Psoas muscle (tissue), 8 donors: ENCODE results near the gene IKBKE. TPM values are rescaled to one million over a fixed set of nuclear protein-coding genes. Genes with fewer than 3 reads are reported as not detected.

Source experiments
- ATAC-seq, 4 donors: fragments of 200-7000 bp; cut with Tn5 transposase; one replicate each; pipeline ENCODE4 v1.9.1; 2020; ENCODE audit warnings: moderate library complexity in 3 of 4, mild to moderate bottlenecking in 2 of 4
- DNase-seq, 2 donors: peaks; one replicate each; pipeline ENCODE4 v3.0.0-alpha.2; 2020
- H3K27ac ChIP-seq: fragments of 200-600 bp; one replicate; pipeline ENCODE4 v1.8.0; 2022
- H3K27me3 ChIP-seq, 3 donors: fragments of 200-600 bp in 1 of 3; one replicate each; pipeline versions ENCODE4 v1.6.1 to v1.8.0; 2013 to 2022; ENCODE audit warnings: low read length in 2 of 3, mild to moderate bottlenecking in 2 of 3, moderate library complexity in 1 of 3; ENCODE audit not compliant: insufficient read depth in 3 of 3
- H3K36me3 ChIP-seq, 2 donors: fragments of 200-600 bp in 1 of 2; one replicate each; pipeline versions ENCODE4 v1.6.1 to v1.8.0; 2013 to 2022; ENCODE audit warnings: low read depth in 1 of 2, mild to moderate bottlenecking in 1 of 2, moderate library complexity in 1 of 2; ENCODE audit not compliant: insufficient read depth in 1 of 2
- H3K4me1 ChIP-seq: fragments of 200-600 bp; one replicate; pipeline ENCODE4 v1.8.0; 2022
- H3K4me3 ChIP-seq: fragments of 200-600 bp; one replicate; pipeline ENCODE4 v1.8.0; 2022; ENCODE audit warnings: mild to moderate bottlenecking
- H3K9me3 ChIP-seq: fragments of 200-600 bp; one replicate; pipeline ENCODE4 v1.8.0; 2022
- WGBS, 3 donors: extraction: QIAGEN DNeasy Blood & Tissue Kit; methylation state at CpG; one replicate each; pipeline versions ENCODE4 v1.1.6 to v1.1.7; 2013; 5-methylcytosine and 5-hydroxymethylcytosine counted together
- intact Hi-C, 2 donors: fragments of 100-400 bp; cut with DNase I; formaldehyde crosslinking; loops; one replicate each; pipeline versions ENCODE4 v1.11.0 to v1.14.2; 2022
- polyA plus RNA-seq, 3 donors: library from polyadenylated mRNA; stranded (reverse); fragments of 200-250 nt; gene quantifications; one replicate each; pipeline ENCODE4 v1.2.3, GENCODE V29; 2013
- total RNA-seq, 4 donors: library from RNA; stranded (reverse); fragmentation: NEBNext Ultra II Directional in 2 of 4; extraction: Animal tissue kit (Norgen Biotek cat#: 25700) in 2 of 4; gene quantifications; one replicate each; pipeline versions ENCODE4 v1.2.1 to v1.2.4, GENCODE V29; 2021 to 2023
- TF ChIP-seq, protein P1 (sequence below): fragments of 200-600 bp; IDR thresholded peaks from one replicate; pipeline ENCODE4 v1.8.0; 2022; ENCODE audit warnings: antibody characterized with exemption
- donor health status: healthy with polysubstance abuse.
- donor health status: DM: no; HTN: no; CAD: no; lungs with moderate emphysema.
- donor health status: Bipolar disorder and iron deficiency.
- donor health status: healthy.
- donor health status: DM: yes; HTN: yes; CAD: no.
- donor health status: DM: no; HTN: no; CAD: no.
- donor health status: DM: no; HTN: no; CAD: no.
- donor health status: DM: yes; HTN: yes; CAD: no.

Gene IKBKE
- total and polyA plus RNA-seq, 7 donors, result 0.14 to 0.89 (median 0.44) TPM

DNA sequence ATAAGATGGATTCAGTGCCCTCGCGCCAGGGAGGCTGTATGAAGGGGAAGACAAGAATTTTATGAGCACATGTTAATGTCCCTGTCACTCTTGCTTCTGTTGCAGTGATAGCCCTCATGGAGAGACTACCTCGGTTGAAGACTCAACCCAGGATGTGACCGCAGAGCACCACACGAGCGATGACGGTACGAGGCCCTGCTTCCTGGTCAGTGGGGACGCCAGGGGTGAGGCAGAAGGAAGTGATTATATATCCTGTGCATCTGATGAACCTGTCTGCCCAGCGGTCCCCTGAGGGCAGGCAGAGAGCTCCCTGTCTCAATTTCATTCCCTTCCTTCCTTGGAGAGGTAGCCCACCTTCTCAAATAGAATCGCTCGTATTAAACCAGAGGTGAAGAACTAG lies 20.0 kb upstream of the IKBKE start:
- Histone ChIP-seq H3K27me3 (no peaks in the 10 kb centered on the region), H3K9me3 (no peaks in the 10 kb centered on the region), H3K4me3 (no peak overlapping the region), H3K27ac (no peak overlapping the region), H3K36me3 (peaks cover 0 to 18% of the 10 kb centered on the region in 2 donors), H3K4me1 (peaks cover 4% of the 10 kb centered on the region)
- intact Hi-C loops, result no loop called here
- no peak for ATAC-seq
- TF ChIP-seq, protein P1, sequence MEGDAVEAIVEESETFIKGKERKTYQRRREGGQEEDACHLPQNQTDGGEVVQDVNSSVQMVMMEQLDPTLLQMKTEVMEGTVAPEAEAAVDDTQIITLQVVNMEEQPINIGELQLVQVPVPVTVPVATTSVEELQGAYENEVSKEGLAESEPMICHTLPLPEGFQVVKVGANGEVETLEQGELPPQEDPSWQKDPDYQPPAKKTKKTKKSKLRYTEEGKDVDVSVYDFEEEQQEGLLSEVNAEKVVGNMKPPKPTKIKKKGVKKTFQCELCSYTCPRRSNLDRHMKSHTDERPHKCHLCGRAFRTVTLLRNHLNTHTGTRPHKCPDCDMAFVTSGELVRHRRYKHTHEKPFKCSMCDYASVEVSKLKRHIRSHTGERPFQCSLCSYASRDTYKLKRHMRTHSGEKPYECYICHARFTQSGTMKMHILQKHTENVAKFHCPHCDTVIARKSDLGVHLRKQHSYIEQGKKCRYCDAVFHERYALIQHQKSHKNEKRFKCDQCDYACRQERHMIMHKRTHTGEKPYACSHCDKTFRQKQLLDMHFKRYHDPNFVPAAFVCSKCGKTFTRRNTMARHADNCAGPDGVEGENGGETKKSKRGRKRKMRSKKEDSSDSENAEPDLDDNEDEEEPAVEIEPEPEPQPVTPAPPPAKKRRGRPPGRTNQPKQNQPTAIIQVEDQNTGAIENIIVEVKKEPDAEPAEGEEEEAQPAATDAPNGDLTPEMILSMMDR, result no peak
- 81 to 94% (median 82%) methylated on average over 12 of the region's 12 CpGs for WGBS, 3 donors
- no peak for DNase-seq

DNA sequence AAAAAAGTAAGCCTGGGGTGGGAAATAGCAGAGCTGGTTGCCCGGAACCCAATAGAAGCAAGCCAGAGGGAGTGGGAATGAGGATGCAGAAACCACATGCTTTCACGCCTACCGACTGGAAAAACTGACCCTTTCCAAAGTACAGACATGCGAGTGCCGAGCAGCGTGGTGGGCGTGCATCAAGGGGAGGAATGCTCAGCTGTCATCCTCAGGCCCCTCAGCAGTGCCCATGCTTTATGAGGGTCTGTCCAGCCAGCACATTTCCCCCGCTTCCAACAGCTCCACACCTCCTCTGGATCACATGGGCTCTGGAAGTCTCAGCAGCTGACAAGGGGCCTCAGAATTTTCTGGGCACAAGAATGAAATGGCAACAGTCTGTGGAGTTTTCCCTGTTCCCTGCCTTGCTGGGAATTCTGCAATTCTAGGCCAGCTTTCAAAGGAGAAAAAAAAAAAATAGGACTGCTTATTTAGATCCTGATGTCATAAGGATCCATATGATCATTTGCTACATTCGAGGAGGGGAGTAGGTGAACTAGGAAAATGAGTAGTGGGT lies 19.1 kb upstream of the IKBKE start:
- TF ChIP-seq, protein P1, result no peak
- ATAC-seq (no peak), DNase-seq (no peak)
- Histone ChIP-seq H3K4me3 (no peak overlapping the region), H3K9me3 (no peaks in the 10 kb centered on the region), H3K27ac (no peak overlapping the region), H3K27me3 (no peaks in the 10 kb centered on the region), H3K36me3 (peaks cover 0 to 25% of the 10 kb centered on the region in 2 donors), H3K4me1 (no peaks in the 10 kb centered on the region)
- 72 to 89% (median 87%) methylated on average over 8 to 9 of the region's 9 CpGs for WGBS, 3 donors
- intact Hi-C loops, result no loop called here

DNA sequence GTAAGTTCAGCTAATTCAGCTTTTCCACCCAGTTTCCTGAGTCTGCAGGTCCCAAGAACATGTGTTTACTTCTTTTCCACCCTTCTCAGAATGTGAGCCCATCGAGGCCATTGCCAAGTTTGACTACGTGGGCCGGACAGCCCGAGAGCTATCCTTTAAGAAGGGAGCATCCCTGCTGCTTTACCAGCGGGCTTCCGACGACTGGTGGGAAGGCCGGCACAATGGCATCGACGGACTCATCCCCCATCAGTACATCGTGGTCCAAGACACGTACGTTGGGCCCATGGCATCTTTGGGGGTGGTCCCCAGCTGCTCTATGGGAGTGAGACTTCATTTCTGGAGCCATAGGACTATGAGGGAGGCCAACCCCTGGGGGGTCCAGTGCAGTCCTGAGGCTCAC lies 17.2 kb upstream of the IKBKE start:
- 92 to 94% (median 93%) methylated on average over 13 of the region's 13 CpGs for WGBS, 3 donors
- TF ChIP-seq, protein P1, result no peak
- ATAC-seq (no peak), DNase-seq (no peak)
- H3K36me3 ChIP-seq, result peaks cover 0 to 25% of the 10 kb centered on the region in 2 donors
- H3K27me3 ChIP-seq, result no peaks in the 10 kb centered on the region
- intact Hi-C loops, result no loop called here
- no peak overlapping the region for H3K27ac ChIP-seq
- no peak overlapping the region for H3K4me3 ChIP-seq
- no peaks in the 10 kb centered on the region for H3K9me3 ChIP-seq
- H3K4me1 ChIP-seq, result no peaks in the 10 kb centered on the region

DNA sequence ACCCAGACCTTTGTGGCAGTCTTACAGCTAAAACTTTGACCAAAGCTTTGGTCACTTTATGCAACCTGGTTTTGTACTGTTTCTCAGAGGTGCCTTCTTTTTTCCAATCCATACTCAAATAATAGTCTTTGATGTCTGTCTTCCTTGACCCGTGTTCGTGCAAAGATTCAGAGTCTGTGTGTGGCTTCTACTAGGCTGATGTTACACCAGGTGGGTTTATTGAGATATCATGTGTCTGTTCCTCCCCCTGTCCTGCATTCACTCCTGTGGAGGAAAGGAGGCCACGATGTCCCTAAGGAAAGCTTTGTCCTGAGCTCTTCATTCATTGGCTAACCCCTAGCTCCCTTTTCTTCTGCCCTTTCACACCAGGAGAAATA lies 15.0 kb upstream of the IKBKE start:
- H3K36me3 ChIP-seq, result peaks cover 0 to 22% of the 10 kb centered on the region in 2 donors
- ATAC-seq (no peak), DNase-seq (no peak)
- no peak overlapping the region for H3K4me3 ChIP-seq
- no peaks in the 10 kb centered on the region for H3K27me3 ChIP-seq
- TF ChIP-seq, protein P1, result no peak
- H3K27ac ChIP-seq, result no peak overlapping the region
- no peaks in the 10 kb centered on the region for H3K4me1 ChIP-seq
- no peaks in the 10 kb centered on the region for H3K9me3 ChIP-seq
- intact Hi-C loops, result no loop called here
- 67 to 77% (median 77%) methylated on average over 3 of the region's 3 CpGs for WGBS, 3 donors
